ENCODE data around the gene DVL1.
"Not testable (repeated sequence)": the region's sequence is repeated elsewhere in the genome, so short reads cannot be mapped to it uniquely, and the experiment has no call there.

DVL1 gene

GRCh38 chr1:1324524-1325287 lies 24.5 kb downstream of the DVL1 start, which contains the start of the genes CPTP and INTS11:
Gene CPTP, plus strand, starts transcription at chr1:1324802. Its CDS starts 2,109 bp downstream, at chr1:1326911.
Gene INTS11, minus strand, starts transcription at chr1:1324660. Its CDS starts 52 bp downstream, at chr1:1324608.
- DNase-seq = peak; percentile 95 to 99 (median 97)

DNA sequence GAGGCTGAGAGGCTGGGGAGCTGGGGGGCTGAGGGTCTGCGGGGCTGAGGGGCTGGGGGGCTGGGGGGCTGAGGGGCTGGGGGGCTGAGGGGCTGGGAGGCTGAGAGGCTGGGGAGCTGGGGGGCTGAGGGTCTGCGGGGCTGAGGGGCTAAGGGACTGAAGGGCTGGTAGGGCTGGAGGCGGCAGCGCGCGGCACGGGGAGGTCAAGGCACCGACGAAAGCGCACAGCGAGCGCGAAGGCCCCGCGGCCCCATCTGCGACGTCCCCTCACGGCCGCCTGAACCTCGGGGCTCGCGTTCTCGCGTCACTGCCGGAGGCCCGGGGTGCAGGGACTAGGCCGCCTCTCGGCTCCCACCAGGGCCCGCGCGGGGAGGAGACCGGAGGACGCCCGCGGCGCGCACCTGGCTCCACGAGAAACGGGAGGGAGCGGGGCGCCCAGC lies 25.1 kb downstream of the DVL1 start:
- DNase-seq = no peak

- DNase-seq = no peak
These were observed 26.3 kb downstream of the DVL1 start for GRCh38 chr1:1322952-1323351.

DNA sequence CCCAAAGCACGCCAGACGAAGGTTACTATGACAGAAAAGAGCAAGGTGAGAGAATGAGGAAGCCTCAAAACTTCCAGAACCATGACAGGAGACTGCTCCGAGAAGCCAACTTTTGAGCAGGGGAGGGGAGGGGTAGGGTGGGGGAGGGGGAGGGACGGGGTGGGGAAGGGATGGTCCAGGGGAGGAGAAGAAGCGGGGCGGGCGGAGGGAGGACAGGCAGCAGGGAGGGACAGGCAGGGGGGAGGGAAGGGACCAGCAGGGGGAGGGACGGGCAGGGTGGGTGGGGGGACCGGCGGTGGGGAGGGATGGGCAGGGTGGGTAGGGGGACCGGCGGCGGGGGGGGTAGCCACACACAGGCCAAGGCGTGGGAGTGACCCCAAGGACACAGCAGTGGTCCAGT lies 26.8 kb downstream of the DVL1 start:
- no peak for DNase-seq

DNA sequence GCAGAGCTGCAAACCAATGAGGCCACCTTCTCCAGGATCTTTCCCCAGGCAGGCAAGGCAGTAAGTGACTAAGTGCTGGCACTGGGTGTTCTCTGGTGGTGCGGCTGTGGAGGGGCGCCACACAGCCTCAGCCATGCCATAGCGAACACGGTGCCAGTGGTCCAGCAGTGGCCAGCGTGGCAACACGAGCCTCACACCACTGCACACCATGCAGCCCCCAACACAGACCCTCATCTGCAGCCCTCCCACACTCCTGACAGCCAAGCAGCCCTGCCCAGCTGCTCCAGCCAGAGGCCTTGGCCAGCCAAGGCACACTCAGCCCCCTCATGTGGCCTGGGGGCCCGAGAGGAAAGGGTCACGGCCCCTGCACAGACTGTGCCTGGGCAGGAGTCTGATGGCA lies 27.7 kb downstream of the DVL1 start:
- DNase-seq = no peak

DNA sequence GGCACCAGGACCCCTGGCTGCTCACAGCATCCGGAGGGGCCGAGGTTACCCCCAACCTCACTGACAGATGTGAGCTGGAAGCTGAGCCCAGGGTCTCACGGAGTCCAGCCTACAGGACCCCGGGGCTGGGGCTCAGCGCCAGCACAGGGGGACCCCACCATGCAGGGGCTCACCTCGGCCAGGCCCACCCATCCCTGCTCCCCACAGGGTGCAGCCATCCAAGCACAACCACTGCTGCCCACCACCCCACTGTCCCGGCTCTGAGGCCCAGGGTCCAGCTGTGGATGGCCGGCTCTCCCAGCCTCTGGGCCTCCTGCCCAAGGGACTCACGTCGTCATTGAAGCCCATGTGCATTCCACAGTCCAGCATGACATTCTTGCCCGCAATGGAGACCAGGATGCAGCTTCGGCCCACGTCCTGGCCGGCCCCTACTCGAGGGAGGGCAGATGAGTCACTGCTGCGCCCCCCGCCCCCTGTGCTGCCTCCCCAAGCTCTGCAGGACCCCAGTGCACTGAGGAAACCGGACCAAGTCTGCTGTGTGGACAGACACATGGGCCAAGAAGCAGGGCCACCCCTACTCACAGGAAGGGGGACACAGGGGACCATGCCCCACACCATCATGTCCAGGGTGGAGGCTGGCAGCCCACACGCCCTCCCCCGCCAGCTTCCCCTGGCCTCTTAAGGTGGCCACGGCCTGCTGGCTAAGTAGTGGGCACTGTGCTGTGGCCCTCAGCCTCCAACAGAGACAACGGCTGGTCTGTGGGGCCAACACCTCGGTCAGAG lies 28.4 kb downstream of the DVL1 start:
- DNase-seq = no peak

DNA sequence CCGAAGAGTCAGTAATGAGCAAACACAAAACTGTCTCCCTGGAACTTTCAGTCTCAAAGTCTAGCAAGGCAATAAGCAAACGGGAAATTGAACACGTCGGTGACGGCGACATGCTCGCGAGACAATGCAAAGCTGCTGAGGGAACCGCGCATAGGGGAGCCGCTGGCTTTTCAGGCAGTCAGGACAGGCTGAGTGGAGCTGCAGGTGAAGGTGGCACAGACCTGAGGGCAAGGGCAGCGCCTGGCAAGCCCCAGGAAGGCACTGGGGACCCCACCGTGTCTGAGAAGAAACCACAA lies 29.6 kb downstream of the DVL1 start:
- no peak for DNase-seq

DNA sequence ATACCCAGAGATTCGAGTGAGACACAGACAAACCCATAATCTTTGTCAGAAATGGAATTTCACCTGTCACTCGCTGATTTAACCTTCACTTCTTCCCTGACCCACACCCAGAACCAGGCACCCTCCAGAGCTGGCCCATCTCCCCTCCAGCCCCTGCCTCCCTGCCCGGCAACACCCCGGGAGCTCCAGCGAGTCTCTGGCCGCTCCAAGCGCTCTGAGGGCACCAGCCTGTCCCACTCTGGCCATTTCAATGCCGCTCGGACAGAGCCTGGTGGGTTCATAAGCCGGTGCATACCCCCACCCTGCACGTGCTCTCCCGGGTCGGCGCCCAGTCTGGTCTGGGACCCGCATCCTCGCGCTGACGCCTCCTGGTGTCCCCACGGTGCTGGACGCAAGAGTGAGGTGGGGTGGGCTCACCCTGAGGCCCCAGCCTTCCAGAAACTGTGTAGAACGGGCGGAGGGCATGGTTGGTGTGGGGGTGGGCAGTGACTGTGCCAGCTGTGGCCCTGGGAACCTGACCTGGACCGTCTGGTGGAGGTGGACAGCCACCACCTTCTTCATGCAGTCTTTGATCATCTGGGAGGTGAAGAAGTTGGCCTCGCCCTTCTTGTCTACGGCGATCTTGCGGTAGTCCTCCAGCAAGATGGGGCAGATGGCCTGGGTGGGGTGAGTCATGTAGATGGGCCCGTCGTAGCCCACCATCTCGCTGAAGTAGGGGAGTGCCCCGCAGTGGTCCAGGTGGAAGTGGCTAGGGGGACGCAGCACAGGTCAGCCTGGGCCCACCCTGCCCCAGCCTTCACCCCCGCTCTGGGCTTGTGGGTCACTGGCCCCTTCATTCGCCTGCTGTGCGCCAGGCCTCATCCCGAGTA lies 30.2 kb downstream of the DVL1 start:
- no peak for DNase-seq

DNA sequence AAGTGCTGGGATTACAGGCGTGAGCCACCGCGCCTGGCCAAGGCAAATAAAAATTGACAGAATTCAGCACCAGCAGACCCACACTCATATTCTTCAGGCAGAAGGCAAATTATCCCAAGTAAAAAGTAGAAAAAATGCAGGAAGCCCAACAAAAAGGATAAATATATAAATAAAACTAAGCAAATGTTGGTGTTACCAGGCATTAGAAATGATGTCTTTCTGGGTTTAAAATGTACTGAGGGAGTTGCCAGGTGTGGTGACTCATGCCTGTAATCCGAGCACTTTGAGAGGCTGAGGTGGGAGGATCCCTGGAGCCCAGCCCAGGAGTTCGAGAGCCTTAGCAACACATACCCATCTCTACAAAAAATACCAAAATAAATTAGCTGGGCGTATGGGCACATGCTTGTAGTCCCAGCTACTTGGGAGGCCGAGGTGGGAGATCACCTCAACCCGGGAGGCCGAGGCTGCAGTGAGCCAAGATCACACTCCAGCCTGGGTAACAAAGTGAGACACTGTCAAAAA lies 31.0 kb downstream of the DVL1 start:
- DNase-seq = no peak

GRCh38 chr1:1317420-1317819 lies 31.8 kb downstream of the DVL1 start:
- no peak for DNase-seq

- not testable (repeated sequence) for DNase-seq
These were observed 33.0 kb downstream of the DVL1 start for GRCh38 chr1:1316199-1316598.

- DNase-seq = no peak
These were observed 33.7 kb downstream of the DVL1 start for GRCh38 chr1:1315435-1315954.

DNA sequence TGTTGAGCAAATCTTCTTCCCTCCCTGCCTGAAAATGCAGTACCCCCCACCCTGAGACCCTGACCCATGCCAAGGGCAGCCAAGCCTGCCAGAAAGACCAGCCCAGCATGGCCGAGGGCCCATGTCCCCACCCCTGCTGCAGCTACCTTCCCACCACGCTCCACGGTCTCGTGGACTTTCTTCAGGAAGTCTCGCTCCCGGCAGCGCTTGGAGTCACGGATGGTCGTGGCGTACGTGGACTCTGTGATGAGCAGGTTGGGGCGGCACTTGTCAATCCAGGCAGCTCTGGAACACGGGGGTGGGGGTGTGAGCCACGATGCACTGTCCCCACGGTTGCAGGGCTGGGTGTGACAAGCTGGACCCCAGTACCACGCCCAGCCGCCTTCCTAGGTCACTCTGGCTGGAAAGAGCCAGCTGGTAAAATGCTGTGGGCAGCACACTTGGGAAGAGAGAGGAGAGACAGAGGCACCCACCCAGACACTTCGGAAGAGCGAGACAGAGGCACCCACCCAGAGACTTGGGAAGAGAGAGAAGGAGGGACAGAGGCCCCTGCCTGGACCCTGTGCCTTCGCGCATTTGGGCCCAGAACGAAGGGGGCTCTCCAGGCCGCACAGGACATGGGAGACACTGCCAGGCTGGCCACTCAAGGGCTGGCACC lies 34.4 kb downstream of the DVL1 start:
- DNase-seq = no peak

DNA sequence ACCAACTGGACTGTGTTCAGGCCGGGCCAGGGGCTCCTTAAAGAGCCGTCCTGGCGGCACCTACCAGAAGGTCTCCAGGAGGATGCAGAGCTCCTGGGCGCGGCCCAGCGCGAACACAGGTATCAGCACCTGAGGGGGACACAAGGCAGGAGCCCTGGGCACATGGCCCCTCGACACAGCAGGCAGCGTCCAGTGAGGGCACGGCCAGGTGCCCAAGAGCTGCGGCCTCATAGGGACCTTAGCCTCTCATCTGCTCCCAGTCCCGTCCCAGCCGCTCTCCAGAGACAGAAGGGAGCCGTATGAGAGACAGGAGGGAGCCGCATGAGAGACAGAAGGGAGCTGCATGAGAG lies 35.0 kb downstream of the DVL1 start:
- DNase-seq = no peak

GRCh38 chr1:1313500-1314236 lies 35.5 kb downstream of the DVL1 start:
- no peak for DNase-seq

DNA sequence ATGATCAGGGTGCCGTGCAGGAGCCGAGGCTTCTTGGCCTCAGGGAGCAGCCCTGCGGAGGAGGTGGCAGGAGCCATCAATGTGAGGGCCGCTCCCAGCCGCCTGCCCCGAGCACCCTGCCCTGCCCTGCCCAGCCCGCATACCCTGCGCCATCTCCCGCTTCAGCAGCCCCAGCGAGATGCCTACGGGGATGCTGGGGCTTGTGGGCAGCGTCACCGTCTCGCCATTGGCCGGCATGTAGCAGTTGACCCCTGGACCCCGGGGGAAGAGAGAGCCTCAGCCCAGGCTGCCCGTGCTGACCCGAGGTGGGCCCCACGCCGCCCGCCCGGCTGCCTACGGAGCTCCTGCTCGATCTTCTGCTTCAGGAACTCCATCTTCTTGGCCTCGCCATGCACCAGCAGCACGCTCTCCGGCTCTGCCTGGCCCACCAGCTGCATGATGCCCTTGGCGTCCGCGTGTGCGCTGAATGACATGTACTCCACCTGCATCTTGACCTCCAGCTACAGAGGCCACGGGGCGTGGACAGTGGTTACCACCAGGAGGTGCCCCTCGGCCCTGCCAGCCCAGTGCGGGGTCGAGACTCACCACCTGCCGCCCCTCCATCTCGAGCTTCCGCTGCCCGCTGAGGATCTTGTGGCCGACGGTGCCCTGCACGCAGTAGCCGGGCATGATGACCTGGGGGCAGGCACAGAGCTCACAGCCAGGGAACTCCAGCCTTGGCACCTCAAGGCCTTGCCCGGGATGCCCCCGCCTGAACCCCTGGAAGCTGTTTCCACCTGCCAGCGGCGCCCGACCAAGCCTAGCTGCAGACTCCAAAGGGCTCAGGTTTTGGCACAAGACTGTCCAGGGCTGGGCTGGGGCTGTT lies 36.5 kb downstream of the DVL1 start:
- no peak for DNase-seq

DNA sequence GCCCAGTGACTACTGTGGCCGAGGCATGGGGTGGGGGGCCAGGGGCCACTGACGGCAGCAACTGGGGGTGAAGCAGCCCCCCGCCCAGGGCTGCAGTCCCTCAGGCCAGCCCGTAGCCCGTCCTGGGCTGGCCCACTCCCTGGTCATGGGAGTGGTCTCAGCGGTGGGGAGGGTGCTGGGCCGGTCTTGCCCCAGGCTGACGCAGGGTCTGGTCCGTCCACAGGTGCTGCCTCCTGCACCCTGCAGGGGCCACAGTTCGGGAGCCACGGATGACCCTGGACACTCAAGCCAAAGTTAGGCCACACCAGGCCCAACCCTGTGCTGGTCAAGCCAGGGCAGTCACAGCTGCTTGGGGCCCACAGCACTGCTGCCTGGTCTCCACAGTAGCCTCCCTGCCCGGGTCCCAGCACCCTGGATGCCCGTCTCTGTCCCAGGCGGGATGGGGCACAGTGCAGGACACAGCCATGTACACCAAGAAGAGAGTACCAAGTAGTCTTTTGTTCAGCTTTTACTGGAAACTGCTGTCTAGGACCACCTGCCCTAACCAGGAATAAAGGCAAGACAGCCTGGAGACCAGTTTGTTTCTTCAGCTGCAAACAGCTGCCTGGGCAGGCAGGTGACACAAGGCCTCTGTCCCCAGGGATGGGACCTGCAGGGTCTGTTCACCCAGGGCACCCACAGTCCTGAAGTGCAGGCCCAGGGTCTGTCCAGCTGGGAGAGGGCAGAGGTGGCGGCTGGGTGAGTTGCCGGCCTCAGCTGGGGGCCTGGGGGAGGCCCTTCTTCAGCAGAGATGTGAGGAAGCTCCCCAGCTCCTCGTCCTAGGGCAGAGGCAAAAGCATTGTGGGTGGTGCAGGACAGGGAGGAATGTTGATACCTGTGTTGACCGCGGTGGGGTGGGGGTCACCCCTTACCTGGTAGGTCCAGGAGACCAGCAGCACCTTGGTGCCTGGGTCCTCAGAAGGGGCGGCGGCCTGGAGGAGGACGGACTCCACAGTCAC lies 37.8 kb downstream of the DVL1 start:
- no peak for DNase-seq

- no peak for DNase-seq
These were observed 38.7 kb downstream of the DVL1 start for GRCh38 chr1:1310476-1311053.

DNA sequence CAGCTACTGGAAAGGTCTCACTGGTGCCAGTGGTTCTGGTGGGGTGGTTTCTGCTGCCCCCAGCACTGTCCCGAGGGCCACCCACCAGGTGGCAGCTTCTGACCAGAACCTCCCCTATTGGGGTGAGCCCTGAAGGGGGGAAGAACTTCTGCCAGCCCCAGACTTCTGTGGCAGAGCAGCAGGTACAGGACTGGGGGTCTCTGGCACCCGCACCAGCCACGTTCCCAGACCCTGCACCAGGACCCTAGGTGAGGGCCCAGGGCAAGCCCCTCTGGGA lies 39.2 kb downstream of the DVL1 start:
- DNase-seq = no peak
